Measurements from ENCODE around the gene WDHD1.

Gene WDHD1

DNA sequence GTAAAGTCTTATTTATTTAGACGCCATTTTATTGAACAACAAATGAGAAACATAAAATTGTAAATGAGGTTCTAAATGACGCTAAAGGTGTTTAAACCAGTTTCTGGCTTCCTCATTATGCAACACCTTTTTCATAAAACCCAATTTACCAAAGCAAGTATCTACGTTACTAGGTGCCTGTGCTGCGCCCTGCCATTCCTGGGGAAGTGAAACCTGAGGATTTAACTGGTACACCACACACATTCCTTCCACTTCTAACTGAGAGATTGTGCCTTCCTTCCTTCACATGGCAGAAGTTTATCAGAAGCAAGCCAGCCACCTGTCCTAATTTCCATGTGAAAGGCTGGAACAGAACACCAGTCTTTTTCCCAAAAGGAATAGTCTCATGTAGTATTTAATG lies 84.0 kb downstream of the WDHD1 start:
- Histone ChIP-seq H3K4me2 (ENCODE audit: low read length) (no peak overlapping the region), H3K9me3 (ENCODE audit: control insufficient read depth, insufficient read depth, low read length) (no peaks in the 10 kb centered on the region), H3K27me3 (ENCODE audit: control insufficient read depth, low read length) (no peaks in the 10 kb centered on the region), H3K9me2 (replicated peaks; ENCODE audit: control insufficient read depth, low read length) (no peaks in the 10 kb centered on the region), H3K27ac (ENCODE audit: low read depth, low read length) (no peak overlapping the region), H4K20me1 (ENCODE audit: control insufficient read depth, insufficient read depth, low read depth, low read length) (no peaks in the 10 kb centered on the region), H3K79me2 (ENCODE audit: control insufficient read depth, low read length) (no peaks in the 10 kb centered on the region), H3K4me1 (ENCODE audit: control insufficient read depth, low read length) (no peaks in the 10 kb centered on the region), H3K36me3 (ENCODE audit: control insufficient read depth, low read length) (peaks cover 55% of the 10 kb centered on the region), H3F3A (ENCODE audit: control insufficient read depth, insufficient read depth) (peaks cover 8% of the 10 kb centered on the region; the same call in 1 of the 2 replicates), H3K4me3 (ENCODE audit: low read length) (no peak overlapping the region)
- TF ChIP-seq, protein P1, sequence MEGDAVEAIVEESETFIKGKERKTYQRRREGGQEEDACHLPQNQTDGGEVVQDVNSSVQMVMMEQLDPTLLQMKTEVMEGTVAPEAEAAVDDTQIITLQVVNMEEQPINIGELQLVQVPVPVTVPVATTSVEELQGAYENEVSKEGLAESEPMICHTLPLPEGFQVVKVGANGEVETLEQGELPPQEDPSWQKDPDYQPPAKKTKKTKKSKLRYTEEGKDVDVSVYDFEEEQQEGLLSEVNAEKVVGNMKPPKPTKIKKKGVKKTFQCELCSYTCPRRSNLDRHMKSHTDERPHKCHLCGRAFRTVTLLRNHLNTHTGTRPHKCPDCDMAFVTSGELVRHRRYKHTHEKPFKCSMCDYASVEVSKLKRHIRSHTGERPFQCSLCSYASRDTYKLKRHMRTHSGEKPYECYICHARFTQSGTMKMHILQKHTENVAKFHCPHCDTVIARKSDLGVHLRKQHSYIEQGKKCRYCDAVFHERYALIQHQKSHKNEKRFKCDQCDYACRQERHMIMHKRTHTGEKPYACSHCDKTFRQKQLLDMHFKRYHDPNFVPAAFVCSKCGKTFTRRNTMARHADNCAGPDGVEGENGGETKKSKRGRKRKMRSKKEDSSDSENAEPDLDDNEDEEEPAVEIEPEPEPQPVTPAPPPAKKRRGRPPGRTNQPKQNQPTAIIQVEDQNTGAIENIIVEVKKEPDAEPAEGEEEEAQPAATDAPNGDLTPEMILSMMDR (IDR thresholded peaks at IDR 0.05; ENCODE audit: low read depth, low read length, poor library complexity, severe bottlenecking): no peak

DNA sequence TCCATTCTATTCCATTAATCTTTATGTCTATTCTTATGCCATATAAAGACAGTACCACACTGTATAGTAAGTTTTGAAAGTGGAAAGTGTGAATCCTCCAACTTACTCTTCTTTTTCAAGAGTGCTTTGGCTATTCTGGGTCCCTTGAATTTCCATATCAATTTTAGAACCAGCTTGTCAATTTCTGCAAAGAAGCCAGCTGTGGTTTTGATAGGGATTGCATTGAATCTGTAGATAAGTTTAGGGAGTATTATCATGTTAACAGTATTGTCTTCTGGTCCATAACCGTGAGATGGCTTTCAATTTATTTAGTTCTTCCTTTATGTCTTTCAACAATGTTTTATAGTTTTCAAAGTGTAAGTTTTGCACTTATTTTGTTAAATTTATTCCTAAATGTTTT lies 90.1 kb downstream of the WDHD1 start:
- Histone ChIP-seq H3K27me3 (ENCODE audit: control insufficient read depth, low read length) (no peaks in the 10 kb centered on the region), H3K79me2 (ENCODE audit: control insufficient read depth, low read length) (no peaks in the 10 kb centered on the region), H3K36me3 (ENCODE audit: control insufficient read depth, low read length) (peaks cover 23% of the 10 kb centered on the region), H3K4me1 (ENCODE audit: control insufficient read depth, low read length) (no peaks in the 10 kb centered on the region), H3K27ac (ENCODE audit: low read depth, low read length) (no peak overlapping the region), H4K20me1 (ENCODE audit: control insufficient read depth, insufficient read depth, low read depth, low read length) (no peaks in the 10 kb centered on the region), H3K4me3 (ENCODE audit: low read length) (no peak overlapping the region), H3K4me2 (ENCODE audit: low read length) (no peak overlapping the region), H3F3A (ENCODE audit: control insufficient read depth, insufficient read depth) (0 out of 2 replicates have a peak, but pooled peaks cover 8% of the 10 kb centered on the region), H3K9me3 (ENCODE audit: control insufficient read depth, insufficient read depth, low read length) (no peaks in the 10 kb centered on the region), H3K9me2 (replicated peaks; ENCODE audit: control insufficient read depth, low read length) (no peaks in the 10 kb centered on the region)
- TF ChIP-seq, protein P1 (IDR thresholded peaks at IDR 0.05; ENCODE audit: low read depth, low read length, poor library complexity, severe bottlenecking): no peak
- no peak for TF ChIP-seq EZH2phosphoT487 (IDR thresholded peaks at IDR 0.05; ENCODE audit: borderline replicate concordance, low read length)

DNA sequence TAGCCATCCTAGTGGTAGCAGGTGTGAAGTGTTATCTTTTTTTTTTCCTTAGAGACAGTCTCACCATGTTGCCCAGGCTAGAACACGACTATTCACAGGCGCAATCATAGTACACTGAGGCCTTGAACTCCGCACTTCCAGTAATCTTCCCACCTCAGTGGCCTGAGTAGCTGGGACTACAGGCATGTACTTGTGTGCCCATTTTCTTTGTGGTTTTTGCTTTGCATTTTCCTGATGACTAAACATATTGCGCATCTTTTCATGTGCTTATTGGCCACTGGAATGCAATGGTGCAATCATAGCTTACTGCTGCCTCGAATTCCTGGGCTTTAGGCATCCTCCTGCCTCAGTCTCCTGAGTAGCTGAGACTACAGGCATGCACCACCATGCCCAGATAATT lies 90.9 kb downstream of the WDHD1 start:
- no peak overlapping the region for H3K4me2 ChIP-seq (ENCODE audit: low read length)
- no peaks in the 10 kb centered on the region for H3K9me3 ChIP-seq (ENCODE audit: control insufficient read depth, insufficient read depth, low read length)
- TF ChIP-seq, protein P1 (IDR thresholded peaks at IDR 0.05; ENCODE audit: low read depth, low read length, poor library complexity, severe bottlenecking): no peak
- no peak for TF ChIP-seq EZH2phosphoT487 (IDR thresholded peaks at IDR 0.05; ENCODE audit: borderline replicate concordance, low read length)
- no peaks in the 10 kb centered on the region for H3K79me2 ChIP-seq (ENCODE audit: control insufficient read depth, low read length)
- no peak overlapping the region for H3K4me3 ChIP-seq (ENCODE audit: low read length)
- 0 out of 2 replicates have a peak, but pooled peaks cover 3% of the 10 kb centered on the region for H3F3A ChIP-seq (ENCODE audit: control insufficient read depth, insufficient read depth)
- no peaks in the 10 kb centered on the region for H4K20me1 ChIP-seq (ENCODE audit: control insufficient read depth, insufficient read depth, low read depth, low read length)
- H3K27ac ChIP-seq (ENCODE audit: low read depth, low read length): no peak overlapping the region
- peaks cover 17% of the 10 kb centered on the region for H3K36me3 ChIP-seq (ENCODE audit: control insufficient read depth, low read length)
- no peaks in the 10 kb centered on the region for H3K9me2 ChIP-seq (replicated peaks; ENCODE audit: control insufficient read depth, low read length)
- no peaks in the 10 kb centered on the region for H3K4me1 ChIP-seq (ENCODE audit: control insufficient read depth, low read length)
- no peaks in the 10 kb centered on the region for H3K27me3 ChIP-seq (ENCODE audit: control insufficient read depth, low read length)

DNA sequence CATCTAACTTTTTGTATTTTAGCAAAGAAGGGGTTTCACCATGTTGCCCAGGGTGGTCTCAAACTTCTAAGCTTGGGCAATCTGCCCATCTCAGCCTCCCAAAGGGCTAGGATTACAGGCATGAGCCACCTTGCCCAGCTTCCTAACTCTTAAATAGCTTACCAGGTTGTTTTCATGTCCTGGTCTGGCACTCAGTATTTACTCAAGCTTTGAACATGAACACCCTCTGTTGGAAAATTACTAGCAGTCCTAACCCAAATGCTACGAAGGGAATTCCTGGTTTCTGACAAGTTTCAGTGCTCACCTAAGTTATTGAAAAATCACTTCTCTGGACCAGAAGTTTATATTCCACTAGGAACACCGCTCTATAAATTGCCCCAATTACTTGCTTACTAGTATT lies 91.8 kb downstream of the WDHD1 start:
- Histone ChIP-seq H3K79me2 (ENCODE audit: control insufficient read depth, low read length) (no peaks in the 10 kb centered on the region), H3K27me3 (ENCODE audit: control insufficient read depth, low read length) (no peaks in the 10 kb centered on the region), H3K4me1 (ENCODE audit: control insufficient read depth, low read length) (no peaks in the 10 kb centered on the region), H3K4me3 (ENCODE audit: low read length) (no peak overlapping the region), H3F3A (ENCODE audit: control insufficient read depth, insufficient read depth) (0 out of 2 replicates have a peak, but pooled peaks cover 3% of the 10 kb centered on the region), H3K9me2 (replicated peaks; ENCODE audit: control insufficient read depth, low read length) (no peaks in the 10 kb centered on the region), H4K20me1 (ENCODE audit: control insufficient read depth, insufficient read depth, low read depth, low read length) (no peaks in the 10 kb centered on the region), H3K27ac (ENCODE audit: low read depth, low read length) (no peak overlapping the region), H3K9me3 (ENCODE audit: control insufficient read depth, insufficient read depth, low read length) (no peaks in the 10 kb centered on the region), H3K4me2 (ENCODE audit: low read length) (no peak overlapping the region), H3K36me3 (ENCODE audit: control insufficient read depth, low read length) (peaks cover 9% of the 10 kb centered on the region)
- TF ChIP-seq, protein P1 (IDR thresholded peaks at IDR 0.05; ENCODE audit: low read depth, low read length, poor library complexity, severe bottlenecking): no peak
- TF ChIP-seq EZH2phosphoT487 (IDR thresholded peaks at IDR 0.05; ENCODE audit: borderline replicate concordance, low read length): no peak

Data from DOHH2 (cell line).